Esophagus mucosa (tissue), 1 donor: Measurements from ENCODE around the gene CDC37L1. TPM values are rescaled to one million over a fixed set of nuclear protein-coding genes. Genes with fewer than 3 reads are reported as not detected.
A peak's percentile ranks its signal among the peaks of the same experiment; 100 is the strongest.

Experiments
- ATAC-seq: fragments of 200-7000 bp; cut with Tn5 transposase; one replicate; pipeline ENCODE4 v1.9.1; 2020
- total RNA-seq: library from RNA; stranded (reverse); gene quantifications from one replicate; pipeline ENCODE4 v1.2.4, GENCODE V29; 2023
- donor health status: DM: yes; HTN: yes; CAD: no.

The CDC37L1 gene
- total RNA-seq, 1 donor from 2014 or later, result 9.3 TPM

DNA sequence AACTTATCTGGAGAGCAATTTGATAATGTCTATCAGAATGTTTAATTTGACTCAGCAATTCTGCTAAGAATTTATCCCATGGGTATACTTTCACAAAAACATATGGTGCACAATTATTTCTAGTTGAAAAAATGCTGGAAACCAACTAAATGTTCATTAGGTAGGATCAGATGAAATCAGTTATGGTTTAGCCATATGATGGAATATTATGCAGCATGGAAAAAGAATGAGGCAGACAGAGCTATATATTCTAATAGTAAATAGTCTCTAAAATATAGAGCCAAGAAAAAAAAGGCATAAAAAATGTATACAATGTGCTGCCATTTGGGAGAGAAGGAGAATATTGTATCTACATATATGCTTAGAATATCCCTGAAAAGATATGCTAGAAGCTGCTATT lies 9.5 kb upstream of the CDC37L1 start:
- ATAC-seq, result no peak

DNA sequence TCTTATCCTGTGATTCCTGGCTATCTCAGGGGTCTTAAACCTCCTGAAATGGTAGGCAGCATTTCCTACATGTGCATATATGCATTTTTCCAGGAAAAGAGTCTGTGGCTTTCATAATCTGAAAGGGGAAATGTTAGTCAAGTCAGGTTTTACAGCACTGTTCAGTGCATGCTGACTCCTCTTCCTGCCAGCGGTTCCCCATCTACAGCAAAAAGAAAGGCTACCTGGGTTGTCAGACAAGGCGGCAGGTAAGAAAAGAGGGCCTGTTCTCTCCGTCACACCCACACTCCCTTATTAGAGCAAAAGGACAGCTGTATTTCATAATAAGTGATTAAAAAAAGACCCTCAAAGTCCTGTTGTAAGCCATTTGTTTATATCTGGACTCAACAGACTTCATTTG lies 8.8 kb upstream of the CDC37L1 start:
- ATAC-seq, result no peak

GRCh38 chr9:4671737-4672136 lies 7.6 kb upstream of the CDC37L1 start:
- ATAC-seq, result no peak

DNA sequence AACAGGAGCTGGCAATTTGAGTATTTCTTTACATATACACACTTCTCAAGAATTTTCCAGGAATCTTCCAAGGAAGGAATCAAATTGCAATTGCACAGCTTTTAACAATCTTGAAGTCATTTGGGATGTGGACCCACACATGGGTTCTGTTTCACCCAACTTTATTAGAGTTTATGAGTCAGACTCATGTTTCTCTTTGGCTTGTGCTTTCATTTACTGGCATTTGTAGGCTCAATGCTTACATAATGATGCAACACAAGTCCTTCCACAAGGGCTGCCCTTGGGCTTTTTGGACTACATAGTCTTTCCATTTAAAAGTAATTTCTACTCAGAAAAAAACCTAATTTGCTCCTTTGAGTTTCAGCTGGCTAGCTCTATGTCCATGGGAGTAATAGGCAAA lies 4.6 kb upstream of the CDC37L1 start:
- no peak for ATAC-seq

DNA sequence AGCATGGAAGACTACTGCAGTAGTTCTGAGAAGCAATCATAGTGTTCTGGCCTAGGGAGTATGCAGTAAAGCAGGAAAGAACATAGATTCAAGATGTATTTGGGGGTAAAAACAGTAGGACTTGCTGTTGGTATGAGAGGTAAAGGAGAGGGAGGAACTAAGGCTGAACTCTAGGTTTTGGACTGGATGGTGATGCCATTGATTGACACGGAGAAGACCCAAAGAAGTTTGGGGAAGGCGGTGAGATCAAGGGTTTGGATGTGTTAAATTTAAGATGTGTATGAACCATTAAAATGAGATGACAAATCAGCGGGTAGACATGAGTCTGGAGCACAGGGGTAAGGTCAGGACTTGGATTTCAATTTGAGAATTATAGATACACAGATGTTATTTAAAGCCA lies 2.0 kb upstream of the CDC37L1 start:
- ATAC-seq, result no peak

GRCh38 chr9:4678679-4679267 lies 596 bp upstream of the CDC37L1 start:
- ATAC-seq, result no peak

DNA sequence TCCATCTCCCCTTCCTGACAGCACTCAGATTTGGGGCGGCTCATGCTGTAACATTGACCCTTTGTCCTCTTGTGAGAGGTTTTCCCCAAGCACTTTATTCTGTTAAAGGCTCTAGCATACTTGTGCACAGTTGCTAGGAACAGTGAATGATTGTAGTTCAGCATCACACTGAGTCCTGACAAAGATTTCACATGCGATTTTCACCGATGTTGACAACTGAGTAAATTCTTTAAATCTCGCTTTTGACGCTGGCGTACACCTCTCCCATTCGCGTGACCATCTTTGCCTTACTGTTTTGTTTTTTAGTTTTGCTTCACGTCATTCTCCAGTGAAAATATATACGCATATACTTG lies 780 bp downstream of the CDC37L1 start:
- no peak for ATAC-seq

- no peak for ATAC-seq
These were observed 1.4 kb downstream of the CDC37L1 start for GRCh38 chr9:4680750-4681149.

DNA sequence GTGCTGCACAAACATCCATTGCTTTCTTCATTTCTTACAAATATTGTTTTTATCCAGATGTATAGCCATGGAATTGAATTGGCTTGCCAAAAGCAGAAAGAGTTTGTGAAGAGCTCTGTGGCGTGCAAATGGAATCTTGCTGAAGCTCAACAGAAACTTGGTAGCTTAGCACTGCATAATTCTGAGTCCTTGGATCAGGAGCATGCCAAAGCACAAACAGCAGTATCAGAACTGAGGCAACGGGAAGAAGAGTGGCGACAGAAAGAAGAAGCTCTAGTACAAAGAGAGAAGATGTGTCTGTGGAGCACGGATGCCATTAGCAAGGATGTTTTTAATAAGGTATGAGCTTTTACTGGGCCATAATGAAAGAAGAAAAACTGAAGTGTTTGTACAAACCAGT lies 5.5 kb downstream of the CDC37L1 start:
- no peak for ATAC-seq

GRCh38 chr9:4686112-4686511 lies 6.7 kb downstream of the CDC37L1 start:
- no peak for ATAC-seq

DNA sequence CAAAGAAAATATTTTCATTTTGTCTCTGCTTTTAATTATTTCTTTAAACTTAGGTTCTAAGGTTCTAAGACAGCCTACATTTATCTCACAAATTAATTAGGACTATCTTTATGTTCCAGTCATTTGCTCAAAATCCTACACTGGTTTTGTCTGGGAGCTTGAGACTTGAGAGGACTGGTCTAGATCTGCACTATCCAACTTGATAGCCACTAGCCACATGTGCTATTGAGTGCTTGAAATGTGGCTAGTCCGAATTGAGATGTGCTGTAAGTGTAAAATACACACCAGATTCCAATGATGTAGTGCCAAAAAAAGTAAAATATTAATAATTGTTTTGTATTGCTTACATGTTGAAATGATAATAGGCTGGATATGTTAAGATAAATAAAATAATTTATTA lies 7.2 kb downstream of the CDC37L1 start:
- ATAC-seq, result no peak

DNA sequence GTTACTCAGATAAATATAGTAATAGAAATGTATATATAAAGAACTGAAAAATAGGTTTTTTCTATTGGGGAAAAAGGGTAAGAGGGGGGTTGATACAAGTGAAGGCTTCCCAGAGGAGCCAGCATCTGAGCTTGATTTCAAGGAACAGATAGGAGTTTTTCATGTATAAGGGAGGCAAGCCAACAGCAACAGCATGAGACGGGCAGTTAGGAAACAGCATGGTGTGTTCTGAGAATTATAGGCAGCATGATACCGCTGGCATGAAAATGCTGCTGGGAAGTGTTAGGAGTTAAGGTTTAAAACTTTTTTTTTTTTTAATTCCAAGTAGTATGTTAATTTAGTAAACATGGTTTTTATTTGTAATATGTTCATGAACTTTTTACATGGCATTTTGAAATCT lies 9.7 kb downstream of the CDC37L1 start:
- no peak for ATAC-seq

- ATAC-seq, result peak; percentile 73
These were observed 10.3 kb downstream of the CDC37L1 start for GRCh38 chr9:4689687-4690104.

- ATAC-seq, result no peak
These were observed 10.8 kb downstream of the CDC37L1 start for GRCh38 chr9:4690144-4690543.

DNA sequence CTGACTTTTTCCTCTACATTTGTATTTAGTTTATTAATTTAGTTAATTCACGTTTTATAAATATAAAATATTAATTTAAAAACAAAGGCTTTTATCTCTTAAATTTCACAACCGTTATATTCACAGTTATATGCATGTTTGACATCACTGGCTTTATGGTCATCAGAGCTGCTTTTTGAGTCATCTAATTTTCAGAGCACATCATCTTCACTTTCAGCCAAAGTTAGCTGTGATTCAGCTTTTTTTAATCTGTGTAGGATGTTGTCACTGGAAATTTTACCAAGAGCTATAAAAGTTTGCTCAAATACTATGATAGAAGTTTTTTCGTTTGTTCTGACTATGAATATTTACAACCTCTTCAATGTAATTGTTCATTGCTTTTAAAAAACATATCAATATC lies 12.4 kb downstream of the CDC37L1 start:
- no peak for ATAC-seq

- no peak for ATAC-seq
These were observed 20.7 kb downstream of the CDC37L1 start for GRCh38 chr9:4700091-4700490.

DNA sequence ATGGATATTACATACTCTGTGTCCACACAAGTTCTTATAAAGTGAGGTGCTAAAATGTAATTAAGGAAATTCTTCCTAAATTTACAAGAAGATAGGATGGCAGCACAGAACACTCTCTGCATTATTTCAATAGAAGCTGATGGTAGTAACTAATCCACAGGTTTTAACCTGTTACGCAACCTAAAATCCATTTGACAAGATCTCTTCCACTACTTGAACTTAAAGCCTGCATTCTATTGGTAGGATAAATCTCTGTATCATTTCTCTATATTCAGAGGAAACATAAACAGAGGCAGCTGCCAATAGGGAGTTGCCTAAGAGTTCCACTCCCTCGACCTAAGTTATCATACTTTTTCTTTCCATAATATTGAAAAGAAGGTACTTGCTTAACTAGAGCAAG lies 21.6 kb downstream of the CDC37L1 start:
- ATAC-seq, result no peak

DNA sequence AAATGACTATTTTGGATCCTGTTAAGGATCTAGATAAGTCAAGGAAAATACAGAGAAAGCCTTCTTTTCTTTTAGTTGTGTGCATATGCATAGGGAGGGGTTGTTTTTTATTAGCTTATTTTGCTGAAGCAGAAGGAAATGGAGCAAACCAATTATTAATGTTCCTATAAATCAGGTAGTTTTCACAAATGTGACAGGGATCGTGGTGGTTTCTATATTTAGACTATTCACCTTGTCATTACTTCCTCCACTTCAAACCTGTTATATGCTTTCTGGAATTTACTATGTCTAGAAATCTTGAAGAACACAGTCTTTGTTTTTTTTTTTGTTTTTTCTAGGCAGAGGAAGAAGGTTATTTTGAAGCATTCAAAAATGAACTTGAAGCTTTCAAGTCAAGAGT lies 22.2 kb downstream of the CDC37L1 start:
- no peak for ATAC-seq

DNA sequence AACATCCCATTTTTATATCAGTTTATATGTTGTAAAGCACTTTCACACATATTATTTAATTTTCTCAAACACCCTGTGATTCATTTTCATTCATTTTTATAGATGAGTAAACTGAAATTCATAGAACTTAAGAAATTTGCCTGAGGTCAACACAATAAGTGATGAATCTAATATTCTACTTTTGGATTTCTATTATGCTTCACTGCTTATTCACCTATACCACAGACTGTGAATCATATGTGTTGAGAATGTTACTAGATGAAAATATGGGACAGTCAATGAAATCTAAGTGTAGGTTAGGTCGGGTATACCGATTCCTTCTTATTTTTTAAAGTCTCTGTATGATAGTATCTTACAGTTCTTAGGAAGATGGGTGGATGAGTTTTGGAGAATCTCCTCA lies 24.8 kb downstream of the CDC37L1 start:
- ATAC-seq, result no peak

GRCh38 chr9:4706021-4706420 lies 26.7 kb downstream of the CDC37L1 start:
- ATAC-seq, result no peak

GRCh38 chr9:4706971-4707622 lies 27.7 kb downstream of the CDC37L1 start:
- peak; percentile 54 for ATAC-seq

GRCh38 chr9:4709380-4709779 lies 30.0 kb downstream of the CDC37L1 start:
- no peak for ATAC-seq

DNA sequence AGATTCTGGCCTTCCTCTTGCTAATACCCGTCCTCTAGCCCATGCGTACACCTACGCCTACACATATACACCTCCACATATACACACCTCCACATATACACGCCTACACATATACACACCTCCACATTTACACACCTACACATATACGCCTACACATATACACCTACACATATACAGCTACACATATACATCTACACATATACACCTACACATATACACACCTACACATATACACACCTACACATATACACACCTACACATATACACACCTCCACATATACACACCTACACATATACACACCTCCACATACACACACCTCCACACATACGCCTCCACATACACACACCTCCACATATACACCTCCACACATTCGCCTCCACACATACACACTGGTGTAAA lies 34.5 kb downstream of the CDC37L1 start:
- peak; percentile 48 for ATAC-seq

GRCh38 chr9:4714266-4715016 lies 35.1 kb downstream of the CDC37L1 start:
- ATAC-seq, result no peak
